ENCODE measurements around the gene INTS14.

The INTS14 gene

DNA sequence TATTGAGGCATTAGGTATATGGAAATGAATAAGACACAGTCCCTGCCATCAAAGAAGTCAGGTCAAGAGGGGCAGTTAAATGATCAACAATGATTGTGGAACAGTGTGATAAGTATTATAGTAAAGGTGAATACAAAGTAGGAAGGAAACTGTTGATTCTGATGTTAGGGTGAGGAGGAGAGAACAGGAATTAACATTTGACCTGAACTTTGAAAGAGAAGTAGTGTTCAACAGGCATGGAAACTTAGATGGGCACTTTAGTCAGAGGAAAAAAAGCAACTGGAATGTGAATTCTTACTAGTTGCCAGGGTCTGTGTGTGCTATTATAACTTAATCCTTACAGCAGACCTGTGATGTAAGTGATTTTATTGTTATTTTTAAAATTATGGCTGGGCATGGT, 63.1 kb downstream of the INTS14 start:
- CTCF ChIA-PET, result no interaction called here
- POLR2A ChIA-PET, result no interaction called here
- TF ChIP-seq, protein P1, sequence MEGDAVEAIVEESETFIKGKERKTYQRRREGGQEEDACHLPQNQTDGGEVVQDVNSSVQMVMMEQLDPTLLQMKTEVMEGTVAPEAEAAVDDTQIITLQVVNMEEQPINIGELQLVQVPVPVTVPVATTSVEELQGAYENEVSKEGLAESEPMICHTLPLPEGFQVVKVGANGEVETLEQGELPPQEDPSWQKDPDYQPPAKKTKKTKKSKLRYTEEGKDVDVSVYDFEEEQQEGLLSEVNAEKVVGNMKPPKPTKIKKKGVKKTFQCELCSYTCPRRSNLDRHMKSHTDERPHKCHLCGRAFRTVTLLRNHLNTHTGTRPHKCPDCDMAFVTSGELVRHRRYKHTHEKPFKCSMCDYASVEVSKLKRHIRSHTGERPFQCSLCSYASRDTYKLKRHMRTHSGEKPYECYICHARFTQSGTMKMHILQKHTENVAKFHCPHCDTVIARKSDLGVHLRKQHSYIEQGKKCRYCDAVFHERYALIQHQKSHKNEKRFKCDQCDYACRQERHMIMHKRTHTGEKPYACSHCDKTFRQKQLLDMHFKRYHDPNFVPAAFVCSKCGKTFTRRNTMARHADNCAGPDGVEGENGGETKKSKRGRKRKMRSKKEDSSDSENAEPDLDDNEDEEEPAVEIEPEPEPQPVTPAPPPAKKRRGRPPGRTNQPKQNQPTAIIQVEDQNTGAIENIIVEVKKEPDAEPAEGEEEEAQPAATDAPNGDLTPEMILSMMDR (IDR thresholded peaks at IDR 0.05; ENCODE audit: insufficient read depth, low read length, missing control alignments), result no peak
- no peak for DNase-seq (ENCODE audit: low read depth, low spot score)
- no peak overlapping the region for H3K4me3 ChIP-seq (ENCODE audit: low read depth, low read length)

DNA sequence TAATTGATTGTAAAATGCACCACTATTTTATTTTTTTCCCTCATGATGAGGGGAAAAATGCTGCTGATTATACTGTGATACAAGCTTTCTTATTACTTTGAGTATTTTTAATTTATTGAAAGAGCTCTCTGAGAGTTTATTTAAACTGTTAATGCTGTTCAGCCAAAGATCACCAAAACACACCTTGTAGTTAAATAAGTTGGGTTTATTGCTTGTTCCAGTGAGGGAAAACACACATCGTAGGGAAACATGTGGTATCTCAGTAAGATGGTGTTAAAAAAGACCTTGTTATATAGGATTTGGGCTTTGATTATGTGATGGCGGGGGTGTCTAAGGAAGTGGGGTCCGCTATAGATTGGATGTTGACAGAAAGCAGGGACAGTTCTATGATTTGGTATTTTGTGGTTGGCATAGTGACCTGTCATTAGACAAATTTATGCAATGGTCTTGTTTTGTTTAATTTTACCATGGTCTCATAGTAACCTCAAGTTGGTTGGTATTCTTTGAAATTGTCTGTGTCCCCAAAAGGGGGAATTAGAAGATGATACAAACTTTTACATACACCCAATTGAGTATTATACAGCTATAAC, 69.6 kb downstream of the INTS14 start:
- TF ChIP-seq, protein P1 (IDR thresholded peaks at IDR 0.05; ENCODE audit: insufficient read depth, low read length, missing control alignments), result no peak
- POLR2A ChIA-PET, result no interaction called here
- DNase-seq (ENCODE audit: low read depth, low spot score), result no peak
- no peak overlapping the region for H3K4me3 ChIP-seq (ENCODE audit: low read depth, low read length)
- CTCF ChIA-PET, result interaction anchor here (1.1 kb wide), 1 partner anchor 11 kb away, joined by 3 read pairs; the partner anchor contains the start of gene HACD3

DNA sequence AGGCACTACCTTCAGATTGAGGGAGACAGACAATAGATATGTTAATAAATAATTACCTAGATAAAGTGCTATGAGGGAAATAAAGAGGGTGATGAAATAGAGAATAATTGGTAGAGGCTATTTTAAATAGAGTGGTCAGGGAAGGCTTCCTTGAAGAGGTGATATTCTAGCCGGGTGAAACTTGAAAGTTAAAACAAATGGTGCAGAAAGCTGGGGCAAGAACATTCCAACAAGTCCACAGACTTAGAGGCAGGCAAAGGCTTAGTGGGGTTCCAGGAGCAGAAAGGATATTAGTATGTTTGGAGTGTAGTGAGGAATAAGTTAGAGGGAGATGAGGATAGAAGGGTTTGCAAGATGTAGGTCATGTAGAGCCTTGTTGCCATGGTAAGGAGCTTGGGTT, 70.6 kb downstream of the INTS14 start:
- DNase-seq (ENCODE audit: low read depth, low spot score), result no peak
- CTCF ChIA-PET, result interaction anchor here (1.3 to 1.7 kb wide), 2 partner anchors 11 to 155 kb away, joined by 4 read pairs; no protein-coding TSS in a partner anchor
- H3K4me3 ChIP-seq (ENCODE audit: low read depth, low read length), result no peak overlapping the region
- TF ChIP-seq, protein P1 (IDR thresholded peaks at IDR 0.05; ENCODE audit: insufficient read depth, low read length, missing control alignments), result no peak
- POLR2A ChIA-PET, result no interaction called here

DNA sequence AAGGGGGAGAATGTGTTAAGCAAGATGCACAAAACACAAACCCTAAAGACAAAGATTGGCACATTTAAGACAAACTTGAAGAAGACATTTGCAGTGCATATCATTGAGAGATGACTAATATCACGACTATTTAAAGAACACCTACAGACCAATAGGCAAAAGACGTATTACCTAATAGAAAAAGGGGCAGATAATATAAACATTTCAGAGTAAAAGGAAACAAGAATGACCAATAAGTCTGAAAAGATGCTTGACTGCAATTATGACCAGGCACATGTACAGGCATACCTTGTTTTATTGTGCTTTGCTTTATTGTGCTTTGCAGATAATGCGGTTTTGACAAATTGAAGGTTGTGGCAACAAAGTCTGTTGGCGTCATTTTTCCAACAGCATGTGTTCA, 75.7 kb downstream of the INTS14 start:
- CTCF ChIA-PET, result no interaction called here
- no peak overlapping the region for H3K4me3 ChIP-seq (ENCODE audit: low read depth, low read length)
- POLR2A ChIA-PET, result no interaction called here
- DNase-seq (ENCODE audit: low read depth, low spot score), result no peak
- TF ChIP-seq, protein P1 (IDR thresholded peaks at IDR 0.05; ENCODE audit: insufficient read depth, low read length, missing control alignments), result no peak

DNA sequence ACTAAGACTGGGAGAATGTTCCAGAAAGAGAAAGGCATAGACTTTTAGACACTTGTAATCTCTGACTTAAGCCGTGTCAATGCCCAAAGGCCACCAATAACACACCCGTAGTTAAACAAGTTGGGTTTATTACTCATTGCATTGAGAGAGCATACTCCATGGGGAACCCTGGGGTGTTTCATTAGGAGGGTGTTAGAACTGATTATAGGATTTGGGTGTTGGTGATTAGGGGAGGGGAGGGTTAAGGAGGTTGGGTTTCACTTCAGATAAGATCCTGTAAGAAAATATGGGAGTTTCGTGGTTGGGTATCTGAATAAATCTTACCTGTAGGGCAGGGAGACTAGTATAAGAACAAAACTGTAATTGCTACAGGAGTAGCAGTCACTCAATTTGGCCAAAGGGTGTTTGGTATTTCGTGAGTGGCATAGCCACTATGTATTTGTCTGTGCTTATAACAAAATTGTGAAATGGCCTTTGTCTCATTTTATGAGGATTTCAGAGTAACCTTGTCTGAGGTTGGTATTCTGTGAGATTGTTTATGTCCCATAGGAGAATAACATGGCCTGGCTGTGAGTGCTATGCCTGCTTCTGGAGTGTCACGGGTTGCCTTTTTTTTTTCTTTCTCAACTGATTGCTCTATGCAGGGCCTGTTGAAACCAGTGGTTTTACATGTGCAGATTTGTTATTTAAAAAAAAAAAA, 77.7 kb downstream of the INTS14 start:
- ChIA-PET CTCF (no interaction called here), POLR2A (no interaction called here)
- TF ChIP-seq, protein P1 (IDR thresholded peaks at IDR 0.05; ENCODE audit: insufficient read depth, low read length, missing control alignments), result no peak
- no peak for DNase-seq (ENCODE audit: low read depth, low spot score)
- H3K4me3 ChIP-seq (ENCODE audit: low read depth, low read length), result no peak overlapping the region

DNA sequence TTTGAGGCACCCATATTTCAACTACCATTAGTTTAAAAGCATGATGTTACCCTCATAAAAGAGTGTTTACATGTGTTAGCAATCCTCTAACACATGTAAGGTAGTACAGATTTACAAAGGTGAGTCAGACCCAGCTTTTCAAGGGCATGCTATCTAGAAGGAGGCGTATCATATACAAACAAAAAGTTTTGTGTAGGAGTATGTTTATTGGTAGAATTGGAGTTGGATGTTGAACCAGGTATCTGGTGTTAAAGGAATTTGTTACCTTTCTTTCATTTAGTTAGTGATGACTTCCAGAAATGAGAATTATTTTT, 78.2 kb downstream of the INTS14 start:
- ChIA-PET CTCF (no interaction called here), POLR2A (no interaction called here)
- H3K4me3 ChIP-seq (ENCODE audit: low read depth, low read length), result no peak overlapping the region
- TF ChIP-seq, protein P1 (IDR thresholded peaks at IDR 0.05; ENCODE audit: insufficient read depth, low read length, missing control alignments), result no peak
- DNase-seq (ENCODE audit: low read depth, low spot score), result no peak

All from AG04449 (cell line).